Endothelial cell (in vitro differentiated cells): ENCODE data around the gene UBAP1L. TPM values are rescaled to one million over a fixed set of nuclear protein-coding genes. Genes with fewer than 3 reads are reported as not detected.
"Not testable (repeated sequence)": the region's sequence is repeated elsewhere in the genome, so short reads cannot be mapped to it uniquely, and the experiment has no call there.

Experiments used
- DNase-seq: peaks from one replicate; pipeline ENCODE4 v3.0.0; 2021; ENCODE audit warnings: low spot score
- H3K27ac Mint-ChIP-seq: one replicate; pipeline ENCODE4 v1.8.0; 2021; ENCODE audit warnings: mixed read lengths, inconsistent platforms; ENCODE audit not compliant: unreplicated experiment
- H3K27me3 Mint-ChIP-seq: one replicate; pipeline ENCODE4 v1.8.0; 2021; ENCODE audit warnings: mild to moderate bottlenecking, moderate library complexity, mixed read lengths, inconsistent platforms; ENCODE audit not compliant: unreplicated experiment
- H3K36me3 Mint-ChIP-seq: one replicate; pipeline ENCODE4 v1.8.0; 2021; ENCODE audit warnings: mild to moderate bottlenecking, low read depth, mixed read lengths, inconsistent platforms; ENCODE audit not compliant: unreplicated experiment
- H3K4me1 Mint-ChIP-seq: one replicate; pipeline ENCODE4 v1.8.0; 2021; ENCODE audit warnings: mild to moderate bottlenecking, mixed read lengths, inconsistent platforms; ENCODE audit not compliant: unreplicated experiment
- H3K4me3 Mint-ChIP-seq: one replicate; pipeline ENCODE4 v1.8.0; 2021; ENCODE audit warnings: mild to moderate bottlenecking, mixed read lengths, inconsistent platforms; ENCODE audit not compliant: unreplicated experiment
- H3K9me3 Mint-ChIP-seq: one replicate; pipeline ENCODE4 v1.8.0; 2021; ENCODE audit warnings: mixed read lengths, inconsistent platforms; ENCODE audit not compliant: unreplicated experiment
- CTCF ChIP-seq: fragments of 200-600 bp; sonication (generic); IDR thresholded peaks from one replicate; pipeline ENCODE4 v1.5.0; 2021; ENCODE audit warnings: antibody characterized with exemption; ENCODE audit not compliant: unreplicated experiment
- total RNA-seq: library from RNA; stranded (reverse); fragmentation: NEBNext Ultra II Directional; extraction: Animal tissue kit (Norgen Biotek cat#: 25700); gene quantifications from one replicate; pipeline ENCODE4 v1.2.1, GENCODE V29; 2021; ENCODE audit not compliant: unreplicated experiment

UBAP1L gene
- total RNA-seq, 1 donor from 2014 or later, result 1.8 TPM

- H3K4me1 Mint-ChIP-seq, result peaks cover 8% of the 10 kb centered on the region
- H3K27me3 Mint-ChIP-seq, result peaks cover 4% of the 10 kb centered on the region
- TF ChIP-seq CTCF, result no peak
- DNase-seq, result no peak
- no peak overlapping the region for H3K27ac Mint-ChIP-seq
- no peak overlapping the region for H3K4me3 Mint-ChIP-seq
- H3K36me3 Mint-ChIP-seq, result peaks cover 16% of the 10 kb centered on the region
- no peaks in the 10 kb centered on the region for H3K9me3 Mint-ChIP-seq
These were observed 14.6 kb downstream of the UBAP1L start for GRCh38 chr15:65100442-65100841.

GRCh38 chr15:65099801-65100200 is 15.2 kb downstream of the UBAP1L start:
- H3K4me3 Mint-ChIP-seq, H3K27ac Mint-ChIP-seq, DNase-seq, H3K9me3 Mint-ChIP-seq, H3K4me1 Mint-ChIP-seq, H3K27me3 Mint-ChIP-seq: not testable (repeated sequence)
- peaks cover 16% of the 10 kb centered on the region for H3K36me3 Mint-ChIP-seq

- H3K4me3 Mint-ChIP-seq, result no peak overlapping the region
- H3K4me1 Mint-ChIP-seq, result peaks cover 8% of the 10 kb centered on the region
- peaks cover 16% of the 10 kb centered on the region for H3K36me3 Mint-ChIP-seq
- H3K27ac Mint-ChIP-seq, result no peak overlapping the region
- H3K27me3 Mint-ChIP-seq, result peaks cover 4% of the 10 kb centered on the region
- TF ChIP-seq CTCF, result no peak
- no peaks in the 10 kb centered on the region for H3K9me3 Mint-ChIP-seq
- no peak for DNase-seq
These were observed 15.7 kb downstream of the UBAP1L start for GRCh38 chr15:65099336-65099735.

GRCh38 chr15:65097651-65098263 is 17.2 kb downstream of the UBAP1L start:
- Mint-ChIP-seq H3K9me3 (no peaks in the 10 kb centered on the region), H3K27me3 (peaks cover 4% of the 10 kb centered on the region), H3K36me3 (peaks cover 16% of the 10 kb centered on the region), H3K4me3 (no peak overlapping the region), H3K27ac (no peak overlapping the region), H3K4me1 (peaks cover 8% of the 10 kb centered on the region)
- TF ChIP-seq CTCF, result no peak
- DNase-seq, result no peak

GRCh38 chr15:65096481-65097385 is 18.3 kb downstream of the UBAP1L start:
- Mint-ChIP-seq H3K9me3 (no peaks in the 10 kb centered on the region), H3K27me3 (peaks cover 4% of the 10 kb centered on the region), H3K4me1 (peaks cover 8% of the 10 kb centered on the region), H3K4me3 (no peak overlapping the region), H3K27ac (no peak overlapping the region), H3K36me3 (peaks cover 16% of the 10 kb centered on the region)
- no peak for DNase-seq
- no peak for TF ChIP-seq CTCF
